Keratinocyte (primary cell): ENCODE data around the gene ELFN2.

Experiments
- CTCF ChIP-seq, 3 experiments: IDR thresholded peaks in 1 of 3; conservative IDR thresholded peaks in 1 of 3; optimal IDR thresholded peaks in 1 of 3; 2 replicates in 2 of 3; 3 replicates in 1 of 3; pipeline versions ENCODE3 to v1.5.1; 2011; ENCODE audit warnings: low read length in 3 of 3, mild to moderate bottlenecking in 3 of 3, moderate library complexity in 2 of 3, control low read depth in 1 of 3, inconsistent platforms in 1 of 3; ENCODE audit not compliant: insufficient read depth in 2 of 3; ENCODE audit errors: extremely low read depth in 1 of 3
- EZH2 ChIP-seq: IDR thresholded peaks from one replicate; pipeline ENCODE4 v1.6.1; 2012; ENCODE audit warnings: inconsistent platforms, mild to moderate bottlenecking, low read length, moderate library complexity

- TF ChIP-seq CTCF (optimal IDR thresholded peaks at IDR 0.05 in 1 of 3, IDR thresholded peaks at IDR 0.05 in 1 of 3, conservative IDR thresholded peaks at IDR 0.05 in 1 of 3; ENCODE audit: extremely low read depth in 1 of 3, insufficient read depth in 2 of 3, low read length in 3 of 3) (no peak), EZH2 (no peak)
These were observed 55.8 kb downstream of the ELFN2 start for GRCh38 chr22:37371491-37371890.
